HepG2 (cell line): ENCODE measurements around the gene HMGCS2. TPM values are rescaled to one million over a fixed set of nuclear protein-coding genes. Genes with fewer than 3 reads are reported as not detected.

Source experiments
- CBFB ChIP-seq: sonication (generic); formaldehyde crosslinking; IDR thresholded peaks from 2 replicates; pipeline ENCODE4 v1.4.0; 2020; ENCODE audit warnings: missing genetic modification reagents
- GTF3A ChIP-seq: sonication (generic); formaldehyde crosslinking; conservative IDR thresholded peaks from 2 replicates; pipeline ENCODE4 v1.4.0; 2020; ENCODE audit warnings: mild to moderate bottlenecking, missing genetic modification reagents
- NFIC ChIP-seq: IDR thresholded peaks from 2 replicates; pipeline ENCODE4 v1.6.1; 2012; ENCODE audit warnings: mild to moderate bottlenecking, low read length, inconsistent platforms
- NKX3-1 ChIP-seq: sonication (generic); formaldehyde crosslinking; IDR thresholded peaks from 2 replicates; pipeline ENCODE4 v1.5.0; 2020; ENCODE audit warnings: missing genetic modification reagents
- PHF5A ChIP-seq: IDR thresholded peaks from one replicate; pipeline ENCODE4 v1.6.1; 2018; ENCODE audit warnings: low read depth, missing genetic modification reagents; ENCODE audit not compliant: unreplicated experiment
- PRPF4 ChIP-seq: fragments of 200-400 bp; formaldehyde crosslinking; IDR thresholded peaks from 2 replicates; pipeline ENCODE4 v1.6.1; 2016; ENCODE audit warnings: low read length, low read depth; ENCODE audit not compliant: poor library complexity, severe bottlenecking
- SPEN ChIP-seq: sonication (generic); formaldehyde crosslinking; IDR thresholded peaks from 2 replicates; pipeline ENCODE4 v1.5.1; 2020; ENCODE audit warnings: low read depth, mild to moderate bottlenecking, missing genetic modification reagents
- TFAP4 ChIP-seq: sonication (generic); IDR thresholded peaks from 2 replicates; pipeline ENCODE4 v1.6.1; 2016; ENCODE audit warnings: low read depth, borderline replicate concordance
- ZBTB2 ChIP-seq: sonication (generic); formaldehyde crosslinking; IDR thresholded peaks from 2 replicates; pipeline ENCODE4 v1.8.0; 2022; ENCODE audit warnings: low read depth, missing genetic modification reagents
- ZBTB44 ChIP-seq: sonication (generic); formaldehyde crosslinking; IDR thresholded peaks from 2 replicates; pipeline ENCODE4 v1.4.0; 2020; ENCODE audit warnings: missing genetic modification reagents
- ZFP36L2 ChIP-seq: sonication (generic); formaldehyde crosslinking; IDR thresholded peaks from 2 replicates; pipeline ENCODE4 v1.4.0; 2020; ENCODE audit warnings: missing genetic modification reagents
- ZNF331 ChIP-seq: sonication (generic); formaldehyde crosslinking; IDR thresholded peaks from 2 replicates; pipeline ENCODE4 v1.4.0; 2020; ENCODE audit warnings: missing genetic modification reagents
- ZNF337 ChIP-seq: sonication (generic); formaldehyde crosslinking; IDR thresholded peaks from 2 replicates; pipeline ENCODE4 v1.5.1; 2020; ENCODE audit warnings: missing genetic modification reagents, low read depth, mild to moderate bottlenecking, borderline replicate concordance
- ZNF34 ChIP-seq: sonication (generic); formaldehyde crosslinking; IDR thresholded peaks from 2 replicates; pipeline ENCODE4 v1.4.0; 2020; ENCODE audit warnings: mild to moderate bottlenecking, missing genetic modification reagents, borderline replicate concordance
- ZNF563 ChIP-seq: sonication (generic); formaldehyde crosslinking; IDR thresholded peaks from 2 replicates; pipeline ENCODE4 v1.8.0; 2022; ENCODE audit warnings: mild to moderate bottlenecking, moderate library complexity, missing genetic modification reagents
- ZNF776 ChIP-seq: sonication (generic); formaldehyde crosslinking; IDR thresholded peaks from 2 replicates; pipeline ENCODE4 v1.4.0; 2020; ENCODE audit warnings: mild to moderate bottlenecking, missing genetic modification reagents
- polyA plus RNA-seq, 8 experiments: library from polyadenylated mRNA; depleted of rRNA in 3 of 8; stranded (reverse) in 7 of 8; unstranded in 1 of 8; fragments of >200 nt; fragmentation: Illumina TruSeq in 4 of 8; extraction: Trizol in 4 of 8; gene quantifications; 2 replicates each; pipeline versions ENCODE4 v1.2.1 to v1.2.3, GENCODE V29; 2011 to 2016; ENCODE audit warnings: low read depth in 4 of 8, missing spikeins in 1 of 8, mixed read lengths in 1 of 8; ENCODE audit not compliant: insufficient read depth in 1 of 8
- total RNA-seq, 5 experiments: library from RNA; depleted of rRNA; stranded (reverse); fragments of >200 nt; fragmentation: Illumina TruSeq; extraction: Trizol; gene quantifications; 2 replicates each; pipeline ENCODE4 v1.2.3, GENCODE V29; 2016; ENCODE audit warnings: low read depth in 1 of 5
- TF ChIP-seq, protein P1 (sequence below), 2 experiments: sonication (generic) in 1 of 2; formaldehyde crosslinking in 1 of 2; IDR thresholded peaks; 2 replicates each; pipeline versions ENCODE4 v1.6.1 to v1.9.0; 2014 to 2022; ENCODE audit warnings: antibody characterized with exemption in 1 of 2, borderline replicate concordance in 1 of 2, inconsistent platforms in 1 of 2, low read depth in 1 of 2, missing genetic modification reagents in 1 of 2

HMGCS2 gene
- total and polyA plus RNA-seq, 2 of the 13 experiments (the other 11 are each of a cell fraction or from before 2014, with no cell fraction given), result 0.44 to 1.5 TPM

GRCh38 chr1:119743776-119744597, 24.7 kb downstream of the HMGCS2 start (continued):
- TF ChIP-seq SPEN (CRISPR knock-in tag) (0 out of 2 replicates have a peak, but pooled peaks have one; percentile 45), TFAP4 (no peak), GTF3A (no peak), ZBTB44 (CRISPR knock-in tag) (no peak), ZFP36L2 (CRISPR knock-in tag) (no peak), ZNF34 (CRISPR knock-in tag) (no peak), ZNF337 (no peak), NKX3-1 (CRISPR knock-in tag) (no peak), PRPF4 (no peak), ZBTB2 (CRISPR knock-in tag) (no peak), PHF5A (no peak), ZNF563 (CRISPR knock-in tag) (no peak), ZNF776 (CRISPR knock-in tag) (no peak), CBFB (no peak), ZNF331 (CRISPR knock-in tag) (0 out of 2 replicates have a peak, but pooled peaks have one; percentile 9), NFIC (0 out of 2 replicates have a peak, but pooled peaks have one; percentile 30)
- TF ChIP-seq, protein P1, sequence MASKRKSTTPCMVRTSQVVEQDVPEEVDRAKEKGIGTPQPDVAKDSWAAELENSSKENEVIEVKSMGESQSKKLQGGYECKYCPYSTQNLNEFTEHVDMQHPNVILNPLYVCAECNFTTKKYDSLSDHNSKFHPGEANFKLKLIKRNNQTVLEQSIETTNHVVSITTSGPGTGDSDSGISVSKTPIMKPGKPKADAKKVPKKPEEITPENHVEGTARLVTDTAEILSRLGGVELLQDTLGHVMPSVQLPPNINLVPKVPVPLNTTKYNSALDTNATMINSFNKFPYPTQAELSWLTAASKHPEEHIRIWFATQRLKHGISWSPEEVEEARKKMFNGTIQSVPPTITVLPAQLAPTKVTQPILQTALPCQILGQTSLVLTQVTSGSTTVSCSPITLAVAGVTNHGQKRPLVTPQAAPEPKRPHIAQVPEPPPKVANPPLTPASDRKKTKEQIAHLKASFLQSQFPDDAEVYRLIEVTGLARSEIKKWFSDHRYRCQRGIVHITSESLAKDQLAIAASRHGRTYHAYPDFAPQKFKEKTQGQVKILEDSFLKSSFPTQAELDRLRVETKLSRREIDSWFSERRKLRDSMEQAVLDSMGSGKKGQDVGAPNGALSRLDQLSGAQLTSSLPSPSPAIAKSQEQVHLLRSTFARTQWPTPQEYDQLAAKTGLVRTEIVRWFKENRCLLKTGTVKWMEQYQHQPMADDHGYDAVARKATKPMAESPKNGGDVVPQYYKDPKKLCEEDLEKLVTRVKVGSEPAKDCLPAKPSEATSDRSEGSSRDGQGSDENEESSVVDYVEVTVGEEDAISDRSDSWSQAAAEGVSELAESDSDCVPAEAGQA (IDR thresholded peaks at IDR 0.05; ENCODE audit: low read depth), result no peak
- TF ChIP-seq, protein P1 (CRISPR knock-in tag; IDR thresholded peaks at IDR 0.05; ENCODE audit: borderline replicate concordance), result no peak
